ENCODE data around the gene CRY1.

The CRY1 gene

DNA sequence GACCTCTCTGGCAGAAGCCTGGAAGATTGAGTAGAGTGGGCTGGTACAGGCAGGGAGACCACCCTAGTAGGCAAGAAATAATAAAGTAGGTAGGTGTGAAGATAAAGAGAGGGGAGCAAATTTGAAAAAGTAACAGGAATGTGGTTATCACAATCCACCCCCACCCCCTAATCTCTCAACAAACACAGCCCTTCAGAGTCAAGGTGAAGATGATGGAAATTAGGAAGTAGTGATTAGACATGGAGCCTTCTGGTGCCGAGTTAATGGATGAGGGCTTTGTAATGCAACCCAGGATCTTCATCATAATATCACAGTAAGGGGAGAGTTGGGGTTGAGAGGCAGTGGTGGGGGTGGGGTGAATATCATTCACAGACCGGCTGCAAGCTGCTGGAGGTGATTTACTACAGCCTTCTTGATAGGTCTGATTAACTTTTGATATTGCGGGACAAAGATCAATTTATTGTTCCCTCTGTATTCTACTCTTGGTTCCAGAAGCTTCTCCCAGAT lies 29.2 kb upstream of the CRY1 start:
- no peak overlapping the region for H3K4me3 ChIP-seq (ENCODE audit: insufficient read depth, low read length, poor library complexity, severe bottlenecking)
- H3K4me2 ChIP-seq (ENCODE audit: low read depth, low read length, poor library complexity, severe bottlenecking): no peak overlapping the region
- H3K9ac ChIP-seq (ENCODE audit: low read length): no peak overlapping the region
- no peak overlapping the region for H3K27ac ChIP-seq (ENCODE audit: low read depth, low read length)
- H3F3A ChIP-seq (ENCODE audit: insufficient read depth): no peaks in the 10 kb centered on the region
- H4K20me1 ChIP-seq (ENCODE audit: low read depth, low read length): no peaks in the 10 kb centered on the region
- no peaks in the 10 kb centered on the region for H3K36me3 ChIP-seq (ENCODE audit: low read length)
- H2AFZ ChIP-seq (ENCODE audit: low read depth, low read length, severe bottlenecking): no peak overlapping the region
- no peaks in the 10 kb centered on the region for H3K79me2 ChIP-seq (ENCODE audit: insufficient read depth, low read length)
- H3K27me3 ChIP-seq (ENCODE audit: low read length): no peaks in the 10 kb centered on the region
- H3K9me2 ChIP-seq (replicated peaks; ENCODE audit: insufficient read depth, low read length): no peaks in the 10 kb centered on the region
- no peaks in the 10 kb centered on the region for H3K9me3 ChIP-seq (ENCODE audit: insufficient read depth, low read length)
- TF ChIP-seq, protein P1, sequence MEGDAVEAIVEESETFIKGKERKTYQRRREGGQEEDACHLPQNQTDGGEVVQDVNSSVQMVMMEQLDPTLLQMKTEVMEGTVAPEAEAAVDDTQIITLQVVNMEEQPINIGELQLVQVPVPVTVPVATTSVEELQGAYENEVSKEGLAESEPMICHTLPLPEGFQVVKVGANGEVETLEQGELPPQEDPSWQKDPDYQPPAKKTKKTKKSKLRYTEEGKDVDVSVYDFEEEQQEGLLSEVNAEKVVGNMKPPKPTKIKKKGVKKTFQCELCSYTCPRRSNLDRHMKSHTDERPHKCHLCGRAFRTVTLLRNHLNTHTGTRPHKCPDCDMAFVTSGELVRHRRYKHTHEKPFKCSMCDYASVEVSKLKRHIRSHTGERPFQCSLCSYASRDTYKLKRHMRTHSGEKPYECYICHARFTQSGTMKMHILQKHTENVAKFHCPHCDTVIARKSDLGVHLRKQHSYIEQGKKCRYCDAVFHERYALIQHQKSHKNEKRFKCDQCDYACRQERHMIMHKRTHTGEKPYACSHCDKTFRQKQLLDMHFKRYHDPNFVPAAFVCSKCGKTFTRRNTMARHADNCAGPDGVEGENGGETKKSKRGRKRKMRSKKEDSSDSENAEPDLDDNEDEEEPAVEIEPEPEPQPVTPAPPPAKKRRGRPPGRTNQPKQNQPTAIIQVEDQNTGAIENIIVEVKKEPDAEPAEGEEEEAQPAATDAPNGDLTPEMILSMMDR (IDR thresholded peaks at IDR 0.05; ENCODE audit: insufficient read depth, low read length, poor library complexity, severe bottlenecking): no peak
- TF ChIP-seq EZH2phosphoT487 (conservative IDR thresholded peaks at IDR 0.05; ENCODE audit: low read length): no peak

DNA sequence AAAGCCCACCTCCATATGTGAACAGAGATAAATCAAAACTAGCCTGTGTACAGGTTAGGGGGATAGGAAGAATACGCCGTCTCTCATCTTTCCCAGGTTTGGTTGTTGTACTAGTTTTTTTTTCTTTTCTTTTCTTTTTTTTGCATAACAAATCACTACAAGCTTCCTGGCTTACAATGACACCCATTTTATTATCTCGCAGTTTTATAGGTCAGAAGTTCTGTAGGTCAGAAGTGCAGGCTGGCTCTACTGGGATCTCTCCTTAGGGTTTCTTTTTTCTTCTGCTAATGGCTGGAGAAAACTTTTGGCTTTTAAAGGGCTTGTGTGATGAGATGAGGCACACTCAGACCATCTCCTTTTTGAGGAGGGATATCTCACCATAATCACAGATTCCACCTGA lies 25.7 kb upstream of the CRY1 start:
- no peaks in the 10 kb centered on the region for H3K36me3 ChIP-seq (ENCODE audit: low read length)
- H3K4me2 ChIP-seq (ENCODE audit: low read depth, low read length, poor library complexity, severe bottlenecking): no peak overlapping the region

DNA sequence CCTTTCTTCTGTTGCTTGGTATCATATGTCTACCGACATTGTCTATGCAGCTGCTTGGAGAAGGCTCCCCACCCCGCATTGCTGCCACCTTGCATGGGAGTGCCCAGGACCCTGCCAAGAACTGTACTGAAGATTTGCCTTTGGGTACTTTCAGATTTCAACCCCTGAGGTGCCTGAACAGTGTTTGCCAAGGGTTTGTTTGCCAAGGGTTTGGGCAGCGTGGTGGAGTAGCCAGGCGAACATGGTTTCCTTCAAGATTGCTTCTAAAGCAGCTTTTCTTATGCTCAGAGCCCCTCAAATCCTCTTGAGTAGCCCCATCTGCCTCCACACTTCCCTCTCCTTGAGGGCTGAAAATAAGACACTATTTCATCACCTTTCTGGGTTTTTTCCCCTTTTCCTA lies 25.3 kb upstream of the CRY1 start:
- H3K27ac ChIP-seq (ENCODE audit: low read depth, low read length): no peak overlapping the region
- H4K20me1 ChIP-seq (ENCODE audit: low read depth, low read length): no peaks in the 10 kb centered on the region
- H3F3A ChIP-seq (ENCODE audit: insufficient read depth): no peaks in the 10 kb centered on the region
- H2AFZ ChIP-seq (ENCODE audit: low read depth, low read length, severe bottlenecking): no peak overlapping the region
- H3K4me2 ChIP-seq (ENCODE audit: low read depth, low read length, poor library complexity, severe bottlenecking): no peak overlapping the region
- H3K9me2 ChIP-seq (replicated peaks; ENCODE audit: insufficient read depth, low read length): no peaks in the 10 kb centered on the region
- no peaks in the 10 kb centered on the region for H3K27me3 ChIP-seq (ENCODE audit: low read length)
- H3K36me3 ChIP-seq (ENCODE audit: low read length): no peaks in the 10 kb centered on the region
- no peak overlapping the region for H3K4me3 ChIP-seq (ENCODE audit: insufficient read depth, low read length, poor library complexity, severe bottlenecking)
- no peak overlapping the region for H3K9ac ChIP-seq (ENCODE audit: low read length)
- TF ChIP-seq EZH2phosphoT487 (conservative IDR thresholded peaks at IDR 0.05; ENCODE audit: low read length): no peak
- TF ChIP-seq, protein P1 (IDR thresholded peaks at IDR 0.05; ENCODE audit: insufficient read depth, low read length, poor library complexity, severe bottlenecking): no peak
- no peaks in the 10 kb centered on the region for H3K9me3 ChIP-seq (ENCODE audit: insufficient read depth, low read length)
- H3K79me2 ChIP-seq (ENCODE audit: insufficient read depth, low read length): no peaks in the 10 kb centered on the region

More for the DNA sequence above, 25.7 kb upstream of the CRY1 start:
- Histone ChIP-seq H3K27me3 (ENCODE audit: low read length) (no peaks in the 10 kb centered on the region), H3K9me3 (ENCODE audit: insufficient read depth, low read length) (no peaks in the 10 kb centered on the region), H3K9me2 (replicated peaks; ENCODE audit: insufficient read depth, low read length) (no peaks in the 10 kb centered on the region), H3K79me2 (ENCODE audit: insufficient read depth, low read length) (no peaks in the 10 kb centered on the region), H3K9ac (ENCODE audit: low read length) (no peak overlapping the region), H3F3A (ENCODE audit: insufficient read depth) (no peaks in the 10 kb centered on the region), H3K4me3 (ENCODE audit: insufficient read depth, low read length, poor library complexity, severe bottlenecking) (no peak overlapping the region), H3K27ac (ENCODE audit: low read depth, low read length) (no peak overlapping the region), H2AFZ (ENCODE audit: low read depth, low read length, severe bottlenecking) (no peak overlapping the region), H4K20me1 (ENCODE audit: low read depth, low read length) (no peaks in the 10 kb centered on the region)
- TF ChIP-seq EZH2phosphoT487 (conservative IDR thresholded peaks at IDR 0.05; ENCODE audit: low read length): no peak
- TF ChIP-seq, protein P1 (IDR thresholded peaks at IDR 0.05; ENCODE audit: insufficient read depth, low read length, poor library complexity, severe bottlenecking): no peak

Data from SU-DHL-6 (cell line).